ENCODE measurements around the gene NT5DC1.
A peak's percentile ranks its signal among the peaks of the same experiment; 100 is the strongest.

The NT5DC1 gene

DNA sequence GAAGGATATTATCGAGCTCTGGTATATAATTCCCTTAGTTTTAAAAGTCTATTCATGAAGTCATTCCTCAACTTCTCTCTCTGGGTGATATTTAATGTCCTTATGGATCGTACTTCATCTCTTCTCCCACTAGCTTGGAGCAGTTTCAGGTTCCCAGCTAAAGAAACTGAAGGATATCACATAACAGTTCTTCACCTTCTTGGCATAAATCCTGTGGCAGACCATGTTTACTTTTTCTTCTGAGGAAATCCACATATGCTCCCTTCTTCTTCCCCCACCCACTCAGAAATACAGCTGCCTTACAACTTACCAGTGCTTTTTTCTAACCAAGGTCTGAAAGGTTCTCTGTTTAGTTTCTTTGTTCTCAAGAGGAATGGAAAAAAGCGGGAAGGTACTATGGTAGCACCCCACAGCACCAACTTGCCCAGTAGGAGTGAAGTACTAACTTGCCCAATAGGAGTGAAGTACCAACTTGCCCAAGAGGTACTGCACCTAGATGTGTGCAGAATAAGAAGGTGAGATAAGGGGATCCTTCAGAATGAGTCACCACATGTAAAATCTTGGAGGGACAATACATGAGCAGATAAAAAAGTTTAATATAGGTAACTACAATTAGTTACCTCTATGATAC lies 100.1 kb downstream of the NT5DC1 start:
- no peak for DNase-seq

DNA sequence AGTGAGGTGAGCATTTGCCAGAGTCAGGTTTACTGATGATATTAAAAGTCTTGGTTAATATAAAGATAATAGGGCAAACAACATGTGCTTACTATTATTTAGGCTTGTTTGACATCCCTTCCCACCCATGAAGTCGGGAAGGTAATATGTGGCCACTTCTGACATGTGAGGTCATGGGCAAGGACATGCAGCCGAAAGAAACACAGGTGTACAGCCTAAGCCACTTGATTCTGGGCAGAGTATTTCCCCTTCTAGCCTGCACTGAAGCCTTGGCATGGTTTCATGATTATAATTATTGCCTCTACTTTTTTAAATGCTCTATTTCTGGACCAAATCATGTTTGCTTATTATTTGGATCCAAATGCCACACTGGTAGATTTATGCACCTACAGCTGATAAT lies 100.9 kb downstream of the NT5DC1 start:
- no peak for DNase-seq

DNA sequence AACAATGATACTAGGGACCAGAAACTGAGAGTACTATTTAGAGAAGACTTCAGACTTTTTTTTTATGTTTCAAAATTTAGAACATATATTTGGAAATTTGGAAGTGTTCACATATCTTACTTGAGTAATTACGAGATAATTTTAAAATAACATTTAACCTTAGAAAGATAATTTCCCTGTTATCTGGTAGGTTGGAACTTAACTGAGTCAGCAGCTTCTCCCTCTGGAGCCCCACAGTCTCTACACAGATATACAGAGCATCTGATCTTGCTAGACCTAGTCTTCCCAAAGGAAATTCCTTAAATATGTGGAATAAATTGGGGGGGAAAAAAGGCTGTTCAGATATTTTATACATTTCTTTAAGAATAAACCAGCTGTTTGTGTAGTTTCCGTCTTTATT lies 104.6 kb downstream of the NT5DC1 start:
- DNase-seq = no peak

DNA sequence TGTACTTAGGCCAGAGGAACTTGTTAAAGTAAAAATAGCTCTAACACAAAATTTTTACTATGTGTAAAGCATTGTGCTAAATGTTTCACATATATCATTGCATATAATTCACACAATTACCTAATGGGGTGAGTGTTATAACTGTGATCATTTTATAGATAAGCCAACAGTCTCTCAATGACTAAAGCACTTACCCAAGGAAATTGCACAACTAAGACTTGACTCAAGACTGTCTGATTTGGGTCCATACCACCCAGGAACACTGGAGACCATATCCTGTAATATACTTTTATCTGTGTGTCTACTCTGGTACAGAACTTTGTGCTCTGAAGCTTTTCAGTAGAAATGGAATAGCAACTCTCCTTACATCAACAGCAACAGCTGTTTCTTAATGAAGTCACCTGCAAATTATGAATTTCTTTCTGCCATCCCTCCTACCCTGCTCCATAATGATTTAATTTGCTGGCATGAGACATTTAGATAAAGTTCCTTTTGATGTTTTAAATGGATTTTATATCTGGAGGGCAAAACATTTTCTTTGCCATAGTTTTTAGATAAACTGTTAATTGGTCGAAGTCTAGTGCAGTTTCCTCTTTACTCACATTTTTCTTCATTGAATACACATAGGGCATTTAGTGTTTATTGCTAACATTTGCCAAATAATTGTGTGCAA lies 105.7 kb downstream of the NT5DC1 start:
- DNase-seq = no peak

DNA sequence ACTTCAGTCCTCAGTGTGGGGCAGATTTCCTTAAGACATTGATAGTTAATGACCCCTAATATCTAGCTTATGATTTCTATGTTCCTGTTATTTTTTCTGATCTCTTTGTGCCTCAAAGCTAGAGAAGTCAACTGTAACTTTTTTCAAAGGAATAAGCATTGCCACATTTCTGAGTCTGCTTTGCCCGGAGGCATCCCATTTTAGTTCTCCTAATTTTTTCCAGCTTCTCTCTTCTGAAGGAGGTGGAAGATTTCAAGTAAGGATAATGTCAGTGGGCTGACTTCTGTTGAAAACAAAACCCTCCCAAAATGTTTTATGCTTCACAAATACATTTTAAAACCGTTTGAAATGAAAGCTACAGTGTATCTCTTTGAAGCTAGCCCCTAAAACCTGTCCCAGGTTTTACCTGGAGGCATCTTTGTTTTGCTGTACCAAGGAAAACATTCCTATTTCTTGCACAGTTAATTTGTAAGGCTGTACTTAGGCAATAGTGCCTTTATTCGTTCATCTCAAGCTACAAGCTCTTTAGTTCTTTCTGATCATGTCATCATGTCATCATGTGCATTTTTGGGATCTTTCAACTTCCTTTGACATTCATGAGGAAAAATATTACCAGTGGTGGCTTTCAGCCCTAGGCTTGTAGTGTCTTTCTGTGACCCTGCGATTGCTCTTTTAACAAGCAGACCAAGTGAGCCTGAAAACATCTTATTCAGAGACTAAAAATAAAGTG lies 107.6 kb downstream of the NT5DC1 start:
- DNase-seq = no peak

DNA sequence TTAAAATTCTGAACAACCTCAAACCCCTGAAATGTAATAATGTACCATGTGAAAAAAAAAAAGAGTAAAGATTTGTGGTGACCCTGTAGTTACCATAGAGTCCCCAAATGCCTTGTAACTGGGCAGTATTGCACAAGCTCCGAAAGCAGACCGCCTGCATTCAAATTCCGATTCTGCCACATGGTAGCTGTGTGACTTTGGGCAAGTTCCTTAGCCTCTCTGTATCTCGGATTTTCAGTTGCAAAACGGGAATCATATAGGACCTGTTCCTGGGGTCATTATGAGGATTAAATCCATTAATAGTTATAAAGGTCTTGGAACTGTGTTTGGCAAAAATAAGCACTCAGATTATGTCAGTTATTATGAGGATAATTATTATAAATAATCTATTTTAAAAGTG lies 109.7 kb downstream of the NT5DC1 start:
- no peak for DNase-seq

DNA sequence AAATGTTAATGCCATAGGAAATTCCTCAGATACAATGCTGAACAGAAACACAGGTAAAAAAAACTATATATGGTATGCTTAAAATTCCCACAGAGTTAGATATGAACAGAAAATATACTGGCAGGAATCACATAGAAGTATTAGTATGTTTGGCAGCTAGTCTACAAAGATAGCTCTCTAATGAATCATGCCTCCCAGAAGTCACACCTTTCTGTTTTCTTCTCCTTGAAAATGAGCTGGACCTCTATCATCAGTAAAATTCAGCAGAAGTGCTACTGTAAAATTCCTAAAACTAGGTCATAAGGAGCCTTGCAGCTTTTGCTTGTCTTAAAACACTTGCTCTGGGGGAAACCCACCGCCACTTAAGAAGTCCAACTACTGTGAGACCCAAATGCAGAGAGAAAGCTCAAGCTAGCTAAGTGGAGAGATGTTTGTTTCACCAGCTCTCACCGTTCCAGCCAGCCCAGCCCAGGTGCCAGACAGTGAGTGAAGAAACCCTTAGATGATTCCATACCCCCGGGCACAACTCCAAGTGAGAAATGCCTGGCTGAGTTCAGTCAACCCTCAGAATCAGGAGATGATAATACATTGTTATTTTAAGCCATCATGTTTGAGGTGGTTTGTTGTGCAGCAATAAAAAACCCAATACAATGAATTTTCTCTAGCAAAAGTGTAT lies 110.2 kb downstream of the NT5DC1 start:
- no peak for DNase-seq

DNA sequence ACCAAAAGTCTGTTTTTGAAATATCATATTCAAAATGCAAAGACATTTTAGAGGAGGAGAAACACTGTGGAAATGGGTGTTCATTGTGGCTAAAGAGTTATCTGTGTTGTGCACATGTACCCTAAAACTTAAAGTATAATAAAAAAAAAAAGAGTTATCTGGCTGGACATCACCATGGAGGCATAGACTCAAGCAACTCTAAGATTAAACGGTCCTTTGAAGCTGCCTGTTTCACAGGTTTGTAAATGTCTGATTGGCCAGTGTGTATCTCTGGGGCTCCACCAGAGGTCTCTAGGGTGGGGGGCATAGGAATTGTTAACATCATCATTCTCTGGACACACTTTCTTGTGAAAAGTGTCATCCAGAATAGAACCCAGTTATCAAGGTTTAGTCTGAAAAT lies 114.0 kb downstream of the NT5DC1 start:
- no peak for DNase-seq

DNA sequence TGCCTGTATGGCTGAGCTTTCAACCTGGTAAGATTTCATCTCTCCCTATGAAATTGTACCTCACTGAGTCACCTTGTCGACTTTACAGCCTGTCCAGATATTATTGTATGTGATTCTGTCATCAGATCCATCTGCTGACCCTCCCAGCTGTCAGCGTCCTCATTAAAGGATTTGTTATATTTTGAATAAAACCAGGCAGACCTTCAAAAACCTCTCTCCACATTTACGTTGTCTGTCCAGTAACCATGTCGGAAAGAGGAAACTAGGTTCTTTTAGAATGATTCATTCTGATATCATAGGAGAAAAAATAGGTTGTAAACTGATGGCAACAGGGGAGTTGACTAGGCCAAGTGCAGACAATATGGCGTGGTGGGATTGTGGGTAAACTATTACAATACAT lies 114.8 kb downstream of the NT5DC1 start:
- DNase-seq = no peak

DNA sequence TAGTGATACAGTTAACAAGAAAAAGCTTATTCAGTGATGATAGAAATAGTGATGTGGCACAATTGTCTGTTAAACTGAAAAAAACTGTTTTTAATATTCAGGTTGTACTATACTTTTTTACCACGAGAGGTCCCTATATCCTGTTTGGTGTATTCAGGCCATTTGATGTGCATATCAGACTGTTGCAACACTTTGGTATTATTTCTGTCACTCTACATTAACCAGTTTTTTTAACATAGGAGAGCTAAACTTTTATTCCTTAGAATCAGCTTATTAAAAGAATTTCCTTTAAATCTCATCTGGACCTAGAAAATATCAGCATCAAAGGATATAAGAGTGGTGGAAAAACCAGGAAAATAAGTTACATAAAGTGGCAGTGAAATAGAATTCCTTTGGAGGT lies 116.4 kb downstream of the NT5DC1 start:
- no peak for DNase-seq

DNA sequence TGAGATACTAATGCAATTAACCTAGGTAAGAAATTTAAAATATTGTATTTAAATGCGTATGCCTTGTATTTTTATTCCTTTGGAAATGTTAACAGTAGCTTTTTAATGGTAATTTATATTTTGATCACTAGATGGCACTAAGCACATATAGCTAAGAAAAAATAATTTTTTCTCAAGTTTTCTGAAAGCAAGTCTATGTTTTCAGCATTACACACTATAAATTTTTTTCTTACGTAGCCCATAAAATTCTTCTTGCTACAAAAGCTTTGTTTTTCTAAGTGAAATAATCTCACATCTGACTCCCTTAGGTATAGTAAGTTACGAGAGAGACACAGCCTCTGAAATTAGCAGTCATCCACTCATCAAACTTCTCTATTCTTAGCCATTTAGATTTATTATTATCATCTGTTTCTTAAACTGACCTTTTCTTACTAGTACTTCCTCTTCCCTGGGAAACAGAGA lies 117.5 kb downstream of the NT5DC1 start:
- no peak for DNase-seq

DNA sequence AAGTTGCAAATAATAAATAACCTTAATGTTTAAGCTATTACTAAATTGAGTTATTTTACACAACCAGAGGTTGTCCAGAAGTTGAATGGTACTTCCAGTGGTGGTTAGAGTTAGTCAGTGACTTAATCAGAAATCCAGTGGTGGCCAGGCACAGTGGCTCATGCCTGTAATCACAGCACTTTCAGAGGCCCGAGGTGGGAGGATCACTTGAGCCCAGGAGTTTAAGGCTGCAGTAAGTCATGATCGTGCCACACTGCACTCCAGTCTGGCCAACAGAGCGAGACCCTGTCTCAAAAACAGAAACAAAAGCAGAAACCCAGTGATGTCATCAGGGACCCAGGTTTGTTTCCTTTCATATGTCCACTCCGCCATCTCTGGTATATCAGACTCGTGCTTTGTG lies 118.2 kb downstream of the NT5DC1 start:
- no peak for DNase-seq

DNA sequence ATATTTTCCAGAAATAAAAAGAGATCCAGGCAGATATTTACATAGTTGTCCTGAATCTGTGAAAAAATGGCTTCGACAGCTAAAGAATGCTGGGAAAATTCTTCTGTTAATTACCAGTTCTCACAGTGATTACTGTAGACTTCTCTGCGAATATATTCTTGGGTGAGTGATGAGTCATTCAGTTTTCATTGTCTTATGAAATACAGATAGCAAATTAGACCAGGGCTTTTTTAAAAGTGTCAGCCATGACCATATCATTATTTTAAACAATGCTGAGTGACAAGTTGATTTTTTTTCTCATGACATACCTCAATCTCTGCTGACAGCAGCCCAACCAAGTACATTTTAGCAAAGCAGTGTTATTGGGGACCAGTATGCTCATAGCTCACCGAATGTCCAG lies 120.4 kb downstream of the NT5DC1 start:
- DNase-seq = no peak

DNA sequence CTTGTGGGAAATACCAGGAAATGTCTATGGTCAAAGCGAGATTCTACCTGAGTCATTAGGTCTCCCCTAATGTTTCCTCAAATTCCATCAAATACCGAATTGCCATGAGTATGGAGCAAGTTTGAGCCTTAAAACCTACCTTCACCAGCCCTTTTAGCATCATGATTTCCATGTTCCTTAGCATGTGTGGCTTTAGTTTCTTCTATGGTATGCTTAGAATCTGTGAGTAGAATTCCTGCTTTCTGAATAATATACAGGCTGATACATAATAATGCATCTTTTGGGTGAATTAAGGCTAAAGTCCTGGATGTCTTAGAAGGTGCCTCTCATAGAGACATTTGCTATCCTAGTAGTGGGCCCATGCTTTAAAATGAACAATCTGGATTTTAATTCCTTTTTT lies 121.3 kb downstream of the NT5DC1 start:
- DNase-seq = no peak

DNA sequence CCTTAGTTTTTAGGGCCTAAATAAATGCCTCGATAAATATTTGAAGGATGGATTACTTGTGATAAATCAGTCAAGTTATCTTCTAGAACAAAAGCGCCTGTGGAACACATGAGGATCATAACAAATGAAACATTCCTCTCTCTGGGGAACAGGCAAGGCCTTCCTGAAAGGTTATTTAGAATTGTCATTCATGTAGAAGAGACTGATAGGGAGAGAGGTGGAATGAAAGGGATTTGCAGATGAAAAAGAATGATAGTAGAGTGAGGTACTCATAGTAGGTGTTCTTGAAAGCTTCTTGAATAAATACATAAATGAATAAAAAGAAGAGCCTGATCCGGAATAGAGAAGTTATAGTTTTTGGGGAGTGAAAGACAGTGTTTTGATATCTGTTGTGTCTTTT lies 122.7 kb downstream of the NT5DC1 start:
- DNase-seq = no peak

DNA sequence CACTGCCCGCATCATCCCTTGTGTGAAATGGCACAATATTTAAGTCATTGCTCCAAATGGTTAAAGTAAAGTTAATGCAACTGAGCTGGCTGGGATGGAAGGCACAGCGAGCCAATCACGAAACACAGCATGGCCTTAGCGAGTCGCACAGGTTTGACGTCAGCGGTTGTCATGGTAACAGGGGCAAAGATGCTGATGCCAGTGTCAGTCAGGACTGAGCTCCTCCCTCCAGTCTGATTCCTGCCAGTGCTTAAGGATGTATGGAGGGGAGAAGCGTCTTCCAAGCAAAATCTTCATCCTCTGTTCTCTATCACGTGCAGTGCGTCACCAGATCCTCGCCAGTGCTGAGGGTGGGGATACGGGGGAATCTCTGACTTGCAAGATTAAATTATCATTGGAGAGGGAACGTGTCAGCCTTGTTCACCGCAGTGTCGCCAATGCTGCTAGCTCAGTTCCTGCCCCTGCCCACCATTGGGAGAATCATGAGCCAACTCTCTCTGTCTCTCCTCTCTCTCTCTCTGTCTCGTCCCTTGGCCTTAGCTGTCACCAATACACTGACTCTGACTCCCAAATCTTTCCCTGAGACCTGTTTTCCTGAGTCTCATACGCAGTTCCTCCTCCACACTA lies 128.7 kb downstream of the NT5DC1 start:
- DNase-seq = peak; percentile 35

DNA sequence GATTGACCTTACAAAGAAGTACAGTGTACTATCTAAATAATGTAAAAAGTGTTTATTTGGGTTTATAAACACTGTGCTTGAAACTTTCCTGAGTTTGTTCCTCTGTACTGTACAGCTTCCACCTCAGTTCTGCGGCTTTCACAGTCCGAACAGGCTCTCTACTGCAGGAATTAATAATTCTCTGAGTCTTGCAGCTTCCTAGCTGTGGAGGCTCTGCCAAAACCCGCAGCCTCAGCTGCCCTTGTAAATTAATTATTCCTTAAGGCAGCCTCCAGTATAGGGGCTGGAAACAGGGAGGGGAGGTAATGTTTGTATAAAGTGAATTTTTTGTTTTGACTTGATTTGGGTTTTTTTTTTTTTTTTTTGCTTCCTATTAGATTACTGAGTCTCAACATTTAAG lies 134.0 kb downstream of the NT5DC1 start:
- DNase-seq = no peak

DNA sequence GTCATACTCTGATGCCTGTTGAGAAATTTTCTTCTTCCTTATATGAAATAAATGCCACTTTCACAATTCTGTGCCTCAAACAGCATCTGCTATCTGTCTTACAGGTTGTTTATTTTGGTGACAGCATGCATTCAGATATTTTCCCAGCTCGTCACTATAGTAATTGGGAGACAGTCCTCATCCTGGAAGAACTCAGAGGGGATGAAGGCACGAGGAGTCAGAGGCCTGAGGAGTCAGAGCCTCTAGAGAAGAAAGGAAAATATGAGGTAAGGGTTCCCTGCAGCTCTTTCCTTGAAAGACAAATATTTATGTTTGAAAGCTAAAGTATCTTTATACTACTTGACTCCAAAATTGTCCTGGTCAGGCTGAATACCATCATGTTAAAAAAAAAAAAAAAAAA lies 137.4 kb downstream of the NT5DC1 start:
- DNase-seq = no peak

DNA sequence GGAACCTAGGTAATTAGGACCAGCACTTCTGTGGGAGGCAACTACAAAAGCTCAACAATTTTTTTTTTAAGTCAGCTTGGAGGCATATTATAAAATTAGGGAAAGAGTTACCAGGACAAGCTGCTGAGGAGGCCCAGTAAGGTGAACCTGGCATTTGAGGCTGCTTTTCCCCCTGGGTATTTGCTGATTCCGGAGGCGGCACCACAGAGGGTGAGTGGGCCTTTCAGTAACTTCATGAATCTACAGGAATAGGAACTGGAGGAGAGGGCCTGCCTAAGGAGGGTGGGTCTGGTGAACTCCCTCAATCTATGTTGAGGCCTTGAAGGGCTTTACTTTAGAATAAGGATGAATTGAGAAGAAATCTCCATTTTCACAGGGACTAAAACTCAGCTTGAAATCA lies 138.6 kb downstream of the NT5DC1 start:
- DNase-seq = no peak

DNA sequence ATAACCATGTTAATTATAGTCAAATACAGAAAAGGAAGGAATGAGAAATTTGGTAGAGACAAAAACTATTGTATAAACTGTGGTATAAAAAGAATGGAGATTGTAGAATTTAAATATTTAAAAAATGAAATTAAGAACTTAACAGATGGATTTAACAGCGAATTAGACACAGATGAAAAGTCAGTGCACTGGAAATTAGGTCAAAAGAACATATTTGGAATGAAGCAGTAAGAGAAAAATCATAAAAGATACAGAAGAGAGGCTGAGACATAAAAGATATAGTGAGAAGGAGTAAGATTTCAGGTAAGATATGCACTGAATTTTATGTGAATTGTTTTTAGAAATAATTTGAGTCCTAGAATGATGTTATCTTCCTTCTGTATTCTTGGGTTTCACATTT lies 139.2 kb downstream of the NT5DC1 start:
- no peak for DNase-seq

DNA sequence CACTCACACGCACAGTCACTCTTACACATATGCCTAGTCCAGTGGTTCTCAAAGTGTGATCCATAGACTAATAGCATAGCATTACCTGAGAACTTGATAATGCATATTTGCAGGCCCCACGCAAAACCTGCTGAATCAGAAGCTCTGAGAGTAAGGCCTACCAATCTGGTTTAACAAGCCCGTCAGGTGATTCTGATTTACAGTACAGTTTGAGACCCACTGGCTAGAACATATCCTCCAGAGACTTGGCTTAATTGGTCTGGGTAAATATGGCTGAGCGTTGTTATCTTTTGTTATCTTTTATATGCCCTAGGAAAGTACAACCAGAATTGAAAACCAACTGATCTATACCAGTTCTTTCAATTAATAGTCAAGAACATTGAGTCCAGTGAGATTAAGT lies 143.6 kb downstream of the NT5DC1 start:
- DNase-seq = no peak

DNA sequence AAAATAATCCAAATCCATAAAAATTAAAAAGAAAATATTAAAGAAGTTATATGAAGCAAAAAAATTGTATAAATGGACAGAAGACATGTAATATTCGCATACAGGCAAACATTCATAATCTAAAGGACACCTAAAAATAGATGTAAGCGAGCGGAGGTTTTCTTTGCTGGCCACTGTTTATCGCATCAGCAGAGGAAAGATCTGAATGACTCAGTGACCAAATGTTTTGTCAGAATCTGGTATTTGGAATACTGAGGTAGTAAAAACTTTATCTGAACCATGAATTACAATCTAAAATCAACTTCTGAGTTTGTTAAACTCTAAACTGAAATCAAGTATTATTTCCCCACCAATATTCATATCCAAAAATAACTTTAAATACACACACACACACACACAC lies 145.4 kb downstream of the NT5DC1 start:
- DNase-seq = no peak

DNA sequence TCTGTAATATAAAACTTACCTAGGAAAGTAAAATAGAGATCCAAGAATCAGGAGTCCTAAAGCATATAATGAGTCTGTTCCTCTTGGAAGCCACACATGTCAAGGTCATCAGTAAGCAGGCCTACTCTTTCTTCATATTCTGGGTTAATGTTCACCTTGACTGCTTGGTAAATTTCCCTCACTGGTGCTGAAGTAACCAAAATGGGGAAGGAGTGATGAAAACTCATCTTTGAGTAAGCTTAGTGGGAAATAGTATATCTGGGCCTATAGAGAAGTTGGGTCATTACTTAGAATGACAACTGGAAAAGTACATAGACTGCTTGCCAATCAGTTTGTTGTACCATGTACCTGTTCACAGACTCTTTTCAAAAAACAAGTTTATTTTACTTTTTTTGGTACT lies 146.6 kb downstream of the NT5DC1 start:
- DNase-seq = no peak

All from stimulated activated CD4-positive, alpha-beta T cell treated with anti-CD3 and anti-CD28 coated beads, Interleukin-1b, Interleukin-23, amount 100 ng/mL, for 48 hours (primary cell).